NT2/D1 (cell line): Measurements from ENCODE around the gene RAB1A.

Experiments
- SUZ12 ChIP-seq: IDR thresholded peaks from 2 replicates; pipeline ENCODE4 v1.6.1; 2011; ENCODE audit not compliant: insufficient read length, insufficient read depth; ENCODE audit errors: extremely low read depth
- YY1 ChIP-seq: IDR thresholded peaks from 2 replicates; pipeline ENCODE4 v1.6.1; 2011; ENCODE audit not compliant: insufficient read length, insufficient read depth
- ZNF274 ChIP-seq: IDR thresholded peaks from 2 replicates; pipeline ENCODE4 v1.6.1; 2011; ENCODE audit warnings: mild to moderate bottlenecking, low read depth, low read length

- TF ChIP-seq SUZ12 (no peak), YY1 (no peak), ZNF274 (no peak)
Observed at GRCh38 chr2:65136253-65136652, 6.3 kb upstream of the RAB1A start.
